Choroid plexus epithelial cell (primary cell): ENCODE measurements around the gene EFNA4.

Experiments
- DNase-seq: peaks from one replicate; pipeline ENCODE4 v3.0.0-alpha.2; 2010; ENCODE audit warnings: low read depth
- H3K4me3 ChIP-seq: 2 replicates; pipeline ENCODE4 v1.5.1; 2011; ENCODE audit warnings: low read depth, mild to moderate bottlenecking, control low read depth, low read length, moderate library complexity
- TF ChIP-seq, protein P1 (sequence below): conservative IDR thresholded peaks from 2 replicates; pipeline ENCODE4 v1.5.1; 2011; ENCODE audit warnings: low read depth, mild to moderate bottlenecking, control low read depth, inconsistent platforms, low read length, moderate library complexity

EFNA4 gene

DNA sequence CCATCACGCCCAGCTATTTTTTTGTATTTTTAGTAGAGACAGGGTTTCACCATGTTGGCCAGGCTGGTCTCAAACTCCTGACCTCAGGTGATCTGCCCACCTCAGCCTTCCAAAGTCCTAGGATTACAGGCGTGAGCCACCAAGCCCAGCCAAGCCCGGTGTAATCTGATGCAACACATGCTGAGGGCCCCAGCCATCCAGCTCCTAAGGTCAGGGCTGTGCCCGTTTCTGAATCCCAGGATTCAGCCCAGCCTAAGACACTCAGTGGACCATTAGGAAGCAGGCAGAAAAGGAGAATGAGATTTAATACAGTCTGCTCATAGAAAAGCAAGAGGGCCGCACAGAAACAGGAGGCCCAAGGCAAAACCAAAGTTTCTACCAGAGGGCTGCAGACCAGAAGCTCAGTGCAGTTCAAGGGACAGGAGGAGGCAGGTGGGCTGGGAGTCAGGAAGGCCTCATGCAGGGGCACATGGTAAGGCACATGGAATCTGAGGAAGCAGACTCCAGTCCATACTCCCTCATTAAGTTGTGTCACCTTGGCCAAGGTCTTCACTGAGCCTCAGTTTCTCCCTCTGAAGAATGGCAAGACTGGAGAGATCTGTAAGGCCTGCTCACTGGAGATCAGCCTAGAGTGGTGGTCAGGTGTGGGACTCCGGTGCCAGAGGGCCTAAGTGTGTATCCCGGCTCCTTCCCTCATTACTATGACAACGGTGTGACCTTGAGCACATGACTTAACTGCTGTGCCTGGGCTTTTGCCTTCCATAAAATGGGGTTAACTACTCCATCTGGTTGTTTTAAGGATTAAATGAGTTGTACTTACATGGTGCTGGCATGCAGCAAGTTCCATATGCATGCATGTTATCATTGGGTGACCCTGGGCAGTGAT is 14.8 kb upstream of the EFNA4 start:
- H3K4me3 ChIP-seq, result no peak overlapping the region

DNA sequence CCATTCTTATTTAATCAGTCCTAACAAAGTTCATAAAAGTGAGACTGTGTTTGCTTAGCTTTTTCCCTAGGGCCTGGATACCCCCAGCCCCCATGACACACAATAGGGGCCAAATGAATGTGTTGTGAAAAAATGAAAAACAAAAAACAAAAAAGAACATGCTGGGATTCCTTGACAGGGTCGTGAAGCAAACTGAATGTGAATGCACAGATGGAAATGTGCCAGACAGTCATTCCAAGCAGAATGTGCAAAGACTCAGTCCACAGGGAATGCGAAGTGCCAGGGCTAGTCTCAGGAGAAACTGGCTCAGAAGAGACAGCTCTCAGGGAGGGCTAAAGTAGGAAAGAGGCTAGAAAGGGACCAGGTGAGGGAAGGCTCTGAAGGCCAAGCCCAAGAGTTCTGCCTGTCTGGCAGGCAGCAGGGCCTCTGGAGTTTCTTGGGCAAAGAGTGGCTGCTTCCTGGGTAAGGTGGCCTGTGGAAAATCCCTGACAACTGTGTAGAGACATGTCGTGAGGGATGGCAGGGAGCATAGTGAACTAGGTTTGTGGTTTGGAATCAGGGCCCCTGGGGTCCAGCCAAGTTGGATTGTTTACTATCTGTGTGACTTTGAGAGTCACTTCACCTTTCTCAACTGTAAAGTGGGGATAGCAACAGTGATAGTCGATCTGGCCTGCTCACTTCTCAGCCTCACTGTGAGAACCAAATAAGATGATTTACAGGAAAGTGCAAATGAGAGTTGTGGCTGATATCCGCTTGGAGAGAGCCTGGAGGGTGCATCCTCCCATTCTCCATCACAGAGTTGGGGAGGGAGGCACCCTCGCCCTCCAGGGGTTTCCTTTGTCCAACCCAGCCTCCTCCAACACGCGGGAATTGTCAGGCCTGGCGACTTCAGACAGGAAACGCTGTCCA is 13.6 kb upstream of the EFNA4 start:
- H3K4me3 ChIP-seq, result peak overlapping the region; percentile 68
- no peak for DNase-seq
- TF ChIP-seq, protein P1, sequence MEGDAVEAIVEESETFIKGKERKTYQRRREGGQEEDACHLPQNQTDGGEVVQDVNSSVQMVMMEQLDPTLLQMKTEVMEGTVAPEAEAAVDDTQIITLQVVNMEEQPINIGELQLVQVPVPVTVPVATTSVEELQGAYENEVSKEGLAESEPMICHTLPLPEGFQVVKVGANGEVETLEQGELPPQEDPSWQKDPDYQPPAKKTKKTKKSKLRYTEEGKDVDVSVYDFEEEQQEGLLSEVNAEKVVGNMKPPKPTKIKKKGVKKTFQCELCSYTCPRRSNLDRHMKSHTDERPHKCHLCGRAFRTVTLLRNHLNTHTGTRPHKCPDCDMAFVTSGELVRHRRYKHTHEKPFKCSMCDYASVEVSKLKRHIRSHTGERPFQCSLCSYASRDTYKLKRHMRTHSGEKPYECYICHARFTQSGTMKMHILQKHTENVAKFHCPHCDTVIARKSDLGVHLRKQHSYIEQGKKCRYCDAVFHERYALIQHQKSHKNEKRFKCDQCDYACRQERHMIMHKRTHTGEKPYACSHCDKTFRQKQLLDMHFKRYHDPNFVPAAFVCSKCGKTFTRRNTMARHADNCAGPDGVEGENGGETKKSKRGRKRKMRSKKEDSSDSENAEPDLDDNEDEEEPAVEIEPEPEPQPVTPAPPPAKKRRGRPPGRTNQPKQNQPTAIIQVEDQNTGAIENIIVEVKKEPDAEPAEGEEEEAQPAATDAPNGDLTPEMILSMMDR, result no peak

More for the DNA sequence above, 14.8 kb upstream of the EFNA4 start:
- no peak for DNase-seq
- TF ChIP-seq, protein P1, result no peak

DNA sequence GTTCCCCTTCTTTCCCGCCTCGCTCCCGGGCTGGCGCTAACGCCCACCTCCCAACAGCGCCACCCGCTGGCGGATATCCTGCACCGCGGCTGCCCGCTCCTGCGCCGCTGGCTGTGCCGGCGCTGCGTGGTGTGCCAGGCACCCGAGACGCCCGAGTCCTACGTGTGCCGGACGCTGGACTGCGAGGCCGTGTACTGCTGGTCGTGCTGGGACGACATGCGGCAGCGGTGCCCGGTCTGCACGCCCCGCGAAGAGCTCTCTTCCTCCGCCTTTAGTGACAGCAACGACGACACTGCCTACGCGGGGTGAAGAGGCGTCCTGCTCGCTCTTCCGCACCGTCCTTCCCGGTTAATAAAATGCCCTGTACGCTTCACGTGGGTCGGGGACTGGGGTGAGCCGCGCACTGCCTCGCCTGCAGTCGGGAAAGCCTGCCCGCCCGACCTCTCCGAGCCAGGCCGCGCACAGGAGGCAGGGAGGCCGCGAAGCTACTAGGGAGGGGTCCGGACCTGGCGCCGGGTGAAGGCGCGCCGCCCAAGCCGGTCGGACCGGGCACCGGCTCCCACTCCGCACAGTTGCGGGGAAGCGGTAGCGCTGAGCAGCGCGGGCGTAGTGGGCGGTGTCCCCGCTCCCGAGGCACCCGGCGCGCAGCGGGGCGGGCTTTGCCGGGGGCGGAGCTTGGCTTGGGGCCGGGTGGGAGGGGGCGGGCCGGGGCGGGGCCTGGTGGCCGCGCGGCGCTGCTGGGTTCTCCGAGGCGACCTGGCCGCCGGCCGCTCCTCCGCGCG is 12.8 kb upstream of the EFNA4 start, which contains the start of gene ADAM15:
Gene ADAM15, plus strand, starts transcription at position 757 of the 782 bp plus-strand sequence. CDS start 71 bp downstream, outside the sequence.
- peak within 1 kb of the TSS; percentile 68 for H3K4me3 ChIP-seq
- peak; percentile 61 for DNase-seq
- TF ChIP-seq, protein P1, result peak; percentile 75

DNA sequence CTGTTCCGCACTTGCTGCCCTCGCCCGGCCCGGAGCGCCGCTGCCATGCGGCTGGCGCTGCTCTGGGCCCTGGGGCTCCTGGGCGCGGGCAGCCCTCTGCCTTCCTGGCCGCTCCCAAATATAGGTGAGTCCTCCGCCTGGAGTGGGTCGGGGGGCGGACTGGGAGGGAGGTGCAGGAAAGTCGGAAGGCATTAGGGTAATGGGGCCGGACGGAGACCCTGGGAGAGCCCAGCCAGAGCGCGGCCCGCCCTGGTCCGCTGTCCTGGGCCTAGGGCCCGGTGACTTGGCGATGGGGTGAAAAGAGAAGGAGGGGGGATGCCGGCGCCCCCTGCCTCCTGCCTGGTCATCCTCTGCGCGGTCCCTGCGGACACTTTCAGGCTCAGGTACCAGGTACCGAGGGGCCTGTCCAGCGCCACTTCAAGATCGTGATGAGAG is 12.2 kb upstream of the EFNA4 start:
- no peak for DNase-seq
- H3K4me3 ChIP-seq, result peak overlapping the region; percentile 68
- TF ChIP-seq, protein P1, result no peak

DNA sequence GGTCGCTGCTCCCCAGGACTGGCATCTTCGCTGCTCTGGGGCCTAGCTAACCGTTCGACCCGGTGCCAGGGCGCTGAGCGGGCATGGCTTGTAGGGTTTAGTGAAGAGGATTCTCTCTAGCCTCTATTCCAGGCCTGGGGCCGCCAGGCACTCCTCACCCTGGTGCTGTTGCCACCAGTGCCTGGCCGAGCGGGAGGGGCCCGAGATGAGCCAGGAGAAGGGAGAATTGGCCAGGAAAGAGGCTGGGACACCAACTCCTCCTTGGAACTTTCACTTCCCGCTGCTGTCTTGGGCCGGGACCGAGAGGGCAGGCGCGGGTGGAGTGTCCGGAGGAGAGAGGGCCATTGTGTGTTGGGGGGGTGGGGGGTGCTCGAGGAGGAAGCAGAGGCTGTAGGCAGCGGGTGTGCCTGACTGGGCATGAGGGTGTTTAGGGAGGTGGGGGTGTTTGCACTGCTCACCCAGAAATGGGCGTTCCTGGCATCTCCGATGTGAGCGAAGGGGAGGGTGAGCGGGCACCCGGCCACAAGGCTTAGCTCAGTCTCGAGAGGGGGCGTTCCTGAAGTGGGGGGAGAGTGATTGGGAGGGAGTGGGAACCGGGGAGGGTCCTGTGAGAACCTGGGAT is 11.7 kb upstream of the EFNA4 start:
- no peak for DNase-seq
- TF ChIP-seq, protein P1, result no peak
- H3K4me3 ChIP-seq, result peak overlapping the region; percentile 68
